ENCODE measurements around the gene MC1R. TPM values are rescaled to one million over a fixed set of nuclear protein-coding genes. Genes with fewer than 3 reads are reported as not detected.
A peak's percentile ranks its signal among the peaks of the same experiment; 100 is the strongest.
"Not testable (repeated sequence)": the region's sequence is repeated elsewhere in the genome, so short reads cannot be mapped to it uniquely, and the experiment has no call there.

The MC1R gene
- total RNA-seq, 1 donor from 2014 or later = 5.9 TPM

DNA sequence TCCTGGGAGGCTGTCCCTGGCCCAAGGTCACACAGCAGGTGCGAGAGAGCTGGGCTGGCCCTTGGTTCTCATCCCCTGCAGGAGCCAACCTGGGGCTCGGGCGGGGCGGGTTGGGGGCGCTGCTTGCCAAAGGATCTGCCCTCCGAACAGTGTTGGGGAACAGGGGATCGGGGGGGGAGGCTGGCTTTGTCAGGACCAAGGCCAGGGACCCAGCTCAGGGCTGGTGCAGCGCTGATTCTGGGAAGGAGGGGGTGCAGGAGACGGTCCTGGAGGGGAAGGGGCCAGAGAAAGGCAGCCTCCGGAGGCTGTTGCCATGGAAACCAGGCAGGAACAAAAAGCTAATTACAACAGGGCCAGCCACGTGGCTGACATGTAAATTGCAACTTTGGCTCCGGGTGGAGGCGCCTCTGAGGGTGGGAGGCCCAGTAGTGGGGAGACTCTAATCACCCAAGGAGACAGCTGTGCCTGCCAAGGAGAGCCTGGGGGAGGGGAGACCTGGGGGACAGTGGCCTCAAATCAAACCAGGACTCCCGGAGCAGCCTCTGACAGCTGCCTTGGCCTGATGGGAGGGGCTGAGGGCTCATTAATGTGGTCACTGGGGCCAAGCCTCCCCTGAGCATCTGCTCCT is 5.7 kb downstream of the MC1R start:
- no peaks in the 10 kb centered on the region for H3K36me3 Mint-ChIP-seq (ENCODE audit: low read depth)
- H3K4me3 Mint-ChIP-seq = peak overlapping the region; percentile 37

DNA sequence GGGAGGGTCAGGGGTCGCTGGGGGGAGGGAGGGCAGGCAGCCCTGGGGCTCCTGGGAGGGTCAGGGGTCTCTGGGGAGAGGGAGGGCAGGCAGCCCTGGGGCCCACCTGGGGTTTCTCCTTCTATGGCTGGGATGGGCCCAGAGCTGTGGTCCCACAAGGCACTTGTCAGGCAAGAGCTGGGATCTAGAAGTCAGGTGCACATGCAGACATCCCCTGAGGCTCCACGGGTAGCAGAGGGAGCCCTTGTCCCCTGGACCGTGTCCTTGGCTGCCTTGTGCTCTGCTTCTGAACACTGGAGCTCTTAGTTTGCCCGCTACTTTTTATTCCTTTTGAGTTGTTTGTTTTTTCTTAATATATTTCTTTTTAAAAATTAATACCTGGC is 6.3 kb downstream of the MC1R start:
- H3K36me3 Mint-ChIP-seq (ENCODE audit: low read depth) = no peaks in the 10 kb centered on the region
- DNase-seq = no peak
- peaks cover 24% of the 10 kb centered on the region for H3K4me1 Mint-ChIP-seq
- H3K9me3 Mint-ChIP-seq = no peaks in the 10 kb centered on the region
- no peak overlapping the region for H3K27ac Mint-ChIP-seq
- H3K4me3 Mint-ChIP-seq = no peak overlapping the region
- peaks cover 15% of the 10 kb centered on the region for H3K27me3 Mint-ChIP-seq
- intact Hi-C loops (cut with micrococcal nuclease) = loop anchor here (5.0 kb wide), 3 partner anchors 53 to 223 kb away; partner anchors contain the start of genes SPATA2L, TCF25, VPS9D1 and ZNF276

More for the DNA sequence above, 5.7 kb downstream of the MC1R start:
- Mint-ChIP-seq H3K27ac (no peak overlapping the region), H3K9me3 (no peaks in the 10 kb centered on the region), H3K4me1 (peaks cover 25% of the 10 kb centered on the region), H3K27me3 (peaks cover 16% of the 10 kb centered on the region)
- DNase-seq = peak; percentile 84
- intact Hi-C loops (cut with micrococcal nuclease) = loop anchor here (5.0 kb wide), 2 partner anchors 202 to 222 kb away; partner anchors contain the start of genes SPATA2L, VPS9D1 and ZNF276

- Mint-ChIP-seq H3K4me1 (peaks cover 20% of the 10 kb centered on the region), H3K27ac (peak overlapping the region; percentile 60), H3K9me3 (no peaks in the 10 kb centered on the region), H3K27me3 (peaks cover 11% of the 10 kb centered on the region), H3K4me3 (peak overlapping the region; percentile 59), H3K36me3 (ENCODE audit: low read depth) (no peaks in the 10 kb centered on the region)
- intact Hi-C loops (cut with micrococcal nuclease) = loop anchor here (1.0 to 5.0 kb wide), 3 partner anchors 23 to 53 kb away; partner anchors contain the start of genes DEF8 and TCF25
- no peak for DNase-seq
Measured at GRCh38 chr16:89925596-89926079, 7.0 kb downstream of the MC1R start.

DNA sequence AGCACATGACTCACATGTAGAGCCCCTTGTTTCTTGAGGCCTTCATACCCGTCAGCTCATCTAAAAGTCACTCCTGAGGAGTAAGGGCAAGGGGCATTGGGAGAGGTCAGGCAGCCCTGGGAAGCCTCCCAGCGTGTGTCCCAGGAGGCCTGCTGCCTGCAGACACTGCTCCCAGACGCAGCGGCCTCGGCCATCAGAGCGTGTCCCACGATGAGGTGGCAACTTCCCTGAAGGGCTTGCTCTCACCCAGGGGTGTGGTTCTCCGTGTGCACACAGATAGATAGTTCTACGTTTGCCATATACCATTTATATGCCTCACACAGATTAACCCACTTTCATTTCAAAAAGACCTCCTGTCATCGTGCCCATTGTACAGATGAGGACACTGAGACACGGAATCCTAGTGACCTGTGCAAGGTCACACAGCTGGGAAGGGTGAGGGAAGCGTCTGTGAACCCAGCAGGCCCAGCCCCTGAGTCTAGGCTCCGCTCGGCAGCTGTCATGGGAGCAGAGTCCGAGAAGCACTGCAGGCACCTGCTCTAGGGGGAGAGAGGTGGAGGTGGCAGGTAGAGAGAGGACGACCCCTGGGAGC is 12.7 kb downstream of the MC1R start:
- H3K4me1 Mint-ChIP-seq = no peaks in the 10 kb centered on the region
- no peaks in the 10 kb centered on the region for H3K9me3 Mint-ChIP-seq
- no peak overlapping the region for H3K4me3 Mint-ChIP-seq
- H3K27ac Mint-ChIP-seq = no peak overlapping the region
- intact Hi-C loops (cut with micrococcal nuclease) = no loop called here
- no peaks in the 10 kb centered on the region for H3K36me3 Mint-ChIP-seq (ENCODE audit: low read depth)
- DNase-seq = no peak
- peaks cover 4% of the 10 kb centered on the region for H3K27me3 Mint-ChIP-seq

DNA sequence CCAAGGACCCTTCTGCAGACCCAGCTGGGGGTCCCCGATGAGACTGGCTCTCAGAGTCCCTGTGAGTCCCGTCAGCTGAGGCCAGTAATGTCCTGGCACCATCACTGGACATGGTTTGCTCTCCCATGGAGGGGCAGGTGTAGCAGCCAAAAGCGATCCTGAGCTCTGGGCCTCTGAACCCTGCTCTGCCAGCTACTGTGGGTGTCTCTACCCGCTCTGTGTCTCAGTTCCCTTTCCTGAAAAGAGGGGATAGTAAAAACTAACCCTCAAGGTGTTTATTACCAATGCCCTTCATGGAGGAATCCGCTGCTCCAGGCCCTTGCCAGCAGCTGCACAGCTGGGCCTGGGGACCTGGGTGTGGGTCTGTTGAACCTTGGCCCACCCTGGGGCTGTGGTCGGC is 13.3 kb downstream of the MC1R start:
- H3K9me3 Mint-ChIP-seq = no peaks in the 10 kb centered on the region
- H3K36me3 Mint-ChIP-seq (ENCODE audit: low read depth) = no peaks in the 10 kb centered on the region
- H3K27me3 Mint-ChIP-seq = peaks cover 4% of the 10 kb centered on the region
- H3K4me3 Mint-ChIP-seq = no peak overlapping the region
- H3K4me1 Mint-ChIP-seq = no peaks in the 10 kb centered on the region
- intact Hi-C loops (cut with micrococcal nuclease) = no loop called here
- no peak for DNase-seq
- H3K27ac Mint-ChIP-seq = no peak overlapping the region

- DNase-seq; H3K9me3 Mint-ChIP-seq; H3K4me1 Mint-ChIP-seq; H3K4me3 Mint-ChIP-seq; H3K36me3 Mint-ChIP-seq (ENCODE audit: low read depth); H3K27ac Mint-ChIP-seq; intact Hi-C loops (cut with micrococcal nuclease); H3K27me3 Mint-ChIP-seq: not testable (repeated sequence)
Measured at GRCh38 chr16:89934019-89934418, 15.4 kb downstream of the MC1R start.

DNA sequence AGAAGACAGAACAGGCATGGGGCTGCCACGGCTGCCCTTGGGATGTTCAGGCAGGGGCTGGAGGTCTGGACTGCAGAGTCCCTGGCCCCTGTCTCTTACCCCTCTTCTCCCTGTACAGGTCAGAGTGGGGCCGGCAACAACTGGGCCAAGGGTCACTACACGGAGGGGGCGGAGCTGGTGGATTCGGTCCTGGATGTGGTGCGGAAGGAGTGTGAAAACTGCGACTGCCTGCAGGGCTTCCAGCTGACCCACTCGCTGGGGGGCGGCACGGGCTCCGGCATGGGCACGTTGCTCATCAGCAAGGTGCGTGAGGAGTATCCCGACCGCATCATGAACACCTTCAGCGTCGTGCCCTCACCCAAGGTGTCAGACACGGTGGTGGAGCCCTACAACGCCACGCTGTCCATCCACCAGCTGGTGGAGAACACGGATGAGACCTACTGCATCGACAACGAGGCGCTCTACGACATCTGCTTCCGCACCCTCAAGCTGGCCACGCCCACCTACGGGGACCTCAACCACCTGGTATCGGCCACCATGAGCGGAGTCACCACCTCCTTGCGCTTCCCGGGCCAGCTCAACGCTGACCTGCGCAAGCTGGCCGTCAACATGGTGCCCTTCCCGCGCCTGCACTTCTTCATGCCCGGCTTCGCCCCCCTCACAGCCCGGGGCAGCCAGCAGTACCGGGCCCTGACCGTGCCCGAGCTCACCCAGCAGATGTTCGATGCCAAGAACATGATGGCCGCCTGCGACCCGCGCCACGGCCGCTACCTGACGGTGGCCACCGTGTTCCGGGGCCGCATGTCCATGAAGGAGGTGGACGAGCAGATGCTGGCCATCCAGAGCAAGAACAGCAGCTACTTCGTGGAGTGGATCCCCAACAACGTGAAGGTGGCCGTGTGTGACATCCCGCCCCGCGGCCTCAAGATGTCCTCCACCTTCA is 16.2 kb downstream of the MC1R start:
- intact Hi-C loops (cut with micrococcal nuclease) = no loop called here
- no peak for DNase-seq
- H3K4me1 Mint-ChIP-seq = no peaks in the 10 kb centered on the region
- no peaks in the 10 kb centered on the region for H3K9me3 Mint-ChIP-seq
- no peak overlapping the region for H3K27ac Mint-ChIP-seq
- no peak overlapping the region for H3K4me3 Mint-ChIP-seq
- peaks cover 1% of the 10 kb centered on the region for H3K27me3 Mint-ChIP-seq
- H3K36me3 Mint-ChIP-seq (ENCODE audit: low read depth) = no peaks in the 10 kb centered on the region

- H3K27ac Mint-ChIP-seq; H3K4me3 Mint-ChIP-seq; intact Hi-C loops (cut with micrococcal nuclease); H3K36me3 Mint-ChIP-seq (ENCODE audit: low read depth); H3K4me1 Mint-ChIP-seq; H3K9me3 Mint-ChIP-seq; DNase-seq; H3K27me3 Mint-ChIP-seq: not testable (repeated sequence)
Measured at GRCh38 chr16:89935620-89936019, 17.0 kb downstream of the MC1R start.

DNA sequence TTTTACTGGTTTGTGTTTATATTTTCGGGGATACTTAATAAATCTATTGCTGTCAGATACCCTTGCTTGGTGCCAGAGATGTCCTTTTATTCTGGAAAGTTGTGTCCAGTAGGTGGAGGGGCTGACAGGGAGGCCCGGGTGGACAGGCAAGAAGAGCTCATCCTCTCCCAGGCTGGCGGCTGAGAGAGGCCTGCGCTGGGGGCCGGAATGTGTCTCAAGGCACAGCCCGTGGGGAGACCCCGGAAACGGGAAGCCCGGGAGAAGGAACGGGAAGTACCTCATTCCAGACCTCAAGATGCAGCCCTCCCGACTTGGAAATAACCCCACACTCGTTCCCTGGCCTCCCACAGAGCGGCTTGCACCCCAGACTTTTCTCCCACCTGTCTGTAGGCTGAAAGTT is 17.4 kb downstream of the MC1R start:
- intact Hi-C loops (cut with micrococcal nuclease) = no loop called here
- H3K4me3 Mint-ChIP-seq = no peak overlapping the region
- no peaks in the 10 kb centered on the region for H3K36me3 Mint-ChIP-seq (ENCODE audit: low read depth)
- no peaks in the 10 kb centered on the region for H3K27me3 Mint-ChIP-seq
- DNase-seq = no peak
- no peak overlapping the region for H3K27ac Mint-ChIP-seq
- H3K9me3 Mint-ChIP-seq = no peaks in the 10 kb centered on the region
- H3K4me1 Mint-ChIP-seq = no peaks in the 10 kb centered on the region

DNA sequence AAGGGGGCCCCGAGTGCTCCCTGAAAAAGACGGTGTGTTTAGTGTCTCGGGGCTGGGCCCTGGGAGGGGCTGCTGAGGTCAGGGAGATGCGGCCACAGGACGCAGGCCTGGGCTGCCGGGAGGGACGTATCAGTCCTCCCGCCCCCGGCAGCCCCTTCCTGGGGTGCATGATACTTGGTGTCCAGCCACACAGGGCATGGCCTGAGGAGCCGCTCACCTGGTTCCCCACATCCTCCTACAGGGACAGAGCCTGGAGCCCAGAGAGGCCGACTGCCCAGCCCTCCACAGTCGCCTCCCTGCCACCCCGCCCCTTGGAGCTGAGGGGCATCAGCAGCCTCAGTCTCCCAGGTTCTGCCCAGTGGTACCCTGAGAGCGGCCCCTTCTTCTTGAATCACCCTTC is 17.8 kb downstream of the MC1R start:
- intact Hi-C loops (cut with micrococcal nuclease) = no loop called here
- Mint-ChIP-seq H3K4me3 (no peak overlapping the region), H3K27me3 (no peaks in the 10 kb centered on the region), H3K27ac (no peak overlapping the region), H3K4me1 (no peaks in the 10 kb centered on the region), H3K9me3 (no peaks in the 10 kb centered on the region), H3K36me3 (ENCODE audit: low read depth) (no peaks in the 10 kb centered on the region)
- no peak for DNase-seq

DNA sequence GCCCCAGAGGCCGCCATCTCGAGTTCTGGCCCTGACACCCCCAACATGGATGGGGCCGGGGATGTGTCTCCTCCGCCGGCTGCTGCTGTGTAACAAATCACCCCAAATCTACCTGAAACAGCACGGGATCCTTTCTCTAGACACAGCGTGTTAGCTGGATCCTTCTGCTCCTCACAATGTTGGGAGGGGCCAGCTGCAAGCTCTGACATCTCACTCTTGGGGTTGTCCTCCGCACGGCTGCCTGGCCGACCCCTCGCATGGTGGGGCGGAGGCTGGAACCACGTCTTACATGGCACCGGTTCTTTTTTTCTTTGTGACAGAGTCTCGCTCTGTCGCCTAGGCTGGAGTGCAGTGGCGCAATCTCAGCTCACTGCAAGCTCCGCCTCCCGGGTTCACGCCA is 18.3 kb downstream of the MC1R start:
- intact Hi-C loops (cut with micrococcal nuclease) = no loop called here
- no peak overlapping the region for H3K4me3 Mint-ChIP-seq
- no peak overlapping the region for H3K27ac Mint-ChIP-seq
- no peak for DNase-seq
- no peaks in the 10 kb centered on the region for H3K4me1 Mint-ChIP-seq
- no peaks in the 10 kb centered on the region for H3K36me3 Mint-ChIP-seq (ENCODE audit: low read depth)
- no peaks in the 10 kb centered on the region for H3K27me3 Mint-ChIP-seq
- H3K9me3 Mint-ChIP-seq = no peaks in the 10 kb centered on the region

DNA sequence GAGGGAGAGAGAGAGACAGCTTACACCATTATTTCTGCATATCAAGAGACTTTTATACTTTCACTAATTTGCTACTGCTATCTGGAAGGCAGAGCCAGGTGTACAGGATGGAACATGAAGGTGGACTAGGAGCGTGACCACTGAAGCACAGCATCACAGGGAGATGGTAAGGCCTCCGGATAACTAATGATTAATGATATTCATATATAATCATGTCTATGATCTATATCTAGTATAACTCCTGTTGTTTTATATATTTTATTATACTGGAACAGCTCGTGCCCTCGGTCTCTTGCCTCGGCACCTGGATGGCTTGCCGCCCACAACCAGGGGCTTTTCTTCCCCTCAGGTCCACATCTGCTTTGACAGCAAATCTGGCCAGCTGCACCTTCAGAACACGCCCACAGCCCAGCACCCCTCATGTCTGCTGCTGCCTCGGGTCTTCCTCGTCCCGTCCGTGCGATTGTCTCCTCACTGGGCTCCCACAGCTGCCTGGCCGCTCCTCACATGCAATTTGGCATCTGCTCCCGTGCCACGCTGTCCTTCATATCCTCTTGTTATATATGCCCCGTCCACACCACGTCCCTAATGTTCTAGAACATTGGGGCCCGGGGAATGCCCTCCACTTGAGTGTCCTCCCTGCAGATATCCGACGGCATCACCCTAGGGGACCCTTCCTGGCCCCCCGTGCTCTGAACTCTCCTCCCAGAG is 19.7 kb downstream of the MC1R start:
- Mint-ChIP-seq H3K36me3 (ENCODE audit: low read depth) (no peaks in the 10 kb centered on the region), H3K4me3 (no peak overlapping the region), H3K4me1 (no peaks in the 10 kb centered on the region), H3K27ac (no peak overlapping the region), H3K27me3 (peaks cover 1% of the 10 kb centered on the region), H3K9me3 (no peaks in the 10 kb centered on the region)
- no peak for DNase-seq
- intact Hi-C loops (cut with micrococcal nuclease) = no loop called here

GRCh38 chr16:89944773-89945172 is 26.1 kb downstream of the MC1R start:
- H3K27me3 Mint-ChIP-seq = peaks cover 31% of the 10 kb centered on the region
- H3K27ac Mint-ChIP-seq = no peak overlapping the region
- no peaks in the 10 kb centered on the region for H3K9me3 Mint-ChIP-seq
- H3K4me3 Mint-ChIP-seq = no peak overlapping the region
- peaks cover 2% of the 10 kb centered on the region for H3K4me1 Mint-ChIP-seq
- H3K36me3 Mint-ChIP-seq (ENCODE audit: low read depth) = no peaks in the 10 kb centered on the region
- no peak for DNase-seq
- intact Hi-C loops (cut with micrococcal nuclease) = loop anchor here (5.0 kb wide), 1 partner anchor 78 kb away; no protein-coding TSS in a partner anchor

All from activated CD4-positive, alpha-beta T cell treated with anti-CD3 and anti-CD28 coated beads, Interleukin-2, amount 10 ng/mL, durations not matched to agents 24 days and 14 days (primary cell).